Measurements from ENCODE around the gene ST3GAL4. TPM values are rescaled to one million over a fixed set of nuclear protein-coding genes. Genes with fewer than 3 reads are reported as not detected.
A peak's percentile ranks its signal among the peaks of the same experiment; 100 is the strongest.

The ST3GAL4 gene
- total RNA-seq, 1 experiment from 2014 or later = 54.0 TPM

GRCh38 chr11:126328444-126328843 is 27.0 kb upstream of the ST3GAL4 start:
- in situ Hi-C loops (cut with HindIII; ENCODE audit: low pct_unique_long_range_greater_than_20kb, low sequenced_read_pairs) = no loop called here
- DNase-seq (ENCODE audit: low read depth) = no peak

GRCh38 chr11:126328938-126329643 is 26.4 kb upstream of the ST3GAL4 start:
- in situ Hi-C loops (cut with HindIII; ENCODE audit: low pct_unique_long_range_greater_than_20kb, low sequenced_read_pairs) = no loop called here
- no peak for DNase-seq (ENCODE audit: low read depth)

- DNase-seq (ENCODE audit: low read depth) = no peak
- in situ Hi-C loops (cut with HindIII; ENCODE audit: low pct_unique_long_range_greater_than_20kb, low sequenced_read_pairs) = no loop called here
Measured at GRCh38 chr11:126329644-126330211, 25.8 kb upstream of the ST3GAL4 start.

GRCh38 chr11:126331286-126331685 is 24.2 kb upstream of the ST3GAL4 start:
- in situ Hi-C loops (cut with HindIII; ENCODE audit: low pct_unique_long_range_greater_than_20kb, low sequenced_read_pairs) = no loop called here

GRCh38 chr11:126332221-126332711 is 23.2 kb upstream of the ST3GAL4 start:
- in situ Hi-C loops (cut with HindIII; ENCODE audit: low pct_unique_long_range_greater_than_20kb, low sequenced_read_pairs) = no loop called here

More at GRCh38 chr11:126331286-126331685, 24.2 kb upstream of the ST3GAL4 start:
- DNase-seq (ENCODE audit: low read depth) = no peak

GRCh38 chr11:126333142-126333541 is 22.3 kb upstream of the ST3GAL4 start:
- no peak for DNase-seq (ENCODE audit: low read depth)
- in situ Hi-C loops (cut with HindIII; ENCODE audit: low pct_unique_long_range_greater_than_20kb, low sequenced_read_pairs) = no loop called here

More at GRCh38 chr11:126332221-126332711, 23.2 kb upstream of the ST3GAL4 start:
- DNase-seq (ENCODE audit: low read depth) = peak; percentile 45

- peak; percentile 58 for DNase-seq (ENCODE audit: low read depth)
- in situ Hi-C loops (cut with HindIII; ENCODE audit: low pct_unique_long_range_greater_than_20kb, low sequenced_read_pairs) = no loop called here
Measured at GRCh38 chr11:126334659-126335462, 20.6 kb upstream of the ST3GAL4 start.

GRCh38 chr11:126335463-126335760 is 20.1 kb upstream of the ST3GAL4 start:
- DNase-seq (ENCODE audit: low read depth) = no peak
- in situ Hi-C loops (cut with HindIII; ENCODE audit: low pct_unique_long_range_greater_than_20kb, low sequenced_read_pairs) = no loop called here

- DNase-seq (ENCODE audit: low read depth) = no peak
- in situ Hi-C loops (cut with HindIII; ENCODE audit: low pct_unique_long_range_greater_than_20kb, low sequenced_read_pairs) = no loop called here
Measured at GRCh38 chr11:126336138-126336541, 19.3 kb upstream of the ST3GAL4 start.

GRCh38 chr11:126336671-126337101 is 18.8 kb upstream of the ST3GAL4 start:
- in situ Hi-C loops (cut with HindIII; ENCODE audit: low pct_unique_long_range_greater_than_20kb, low sequenced_read_pairs) = no loop called here
- DNase-seq (ENCODE audit: low read depth) = no peak

GRCh38 chr11:126337126-126337473 is 18.4 kb upstream of the ST3GAL4 start:
- in situ Hi-C loops (cut with HindIII; ENCODE audit: low pct_unique_long_range_greater_than_20kb, low sequenced_read_pairs) = no loop called here
- DNase-seq (ENCODE audit: low read depth) = no peak

- no peak for DNase-seq (ENCODE audit: low read depth)
- in situ Hi-C loops (cut with HindIII; ENCODE audit: low pct_unique_long_range_greater_than_20kb, low sequenced_read_pairs) = no loop called here
Measured at GRCh38 chr11:126337474-126338241, 17.8 kb upstream of the ST3GAL4 start.

- in situ Hi-C loops (cut with HindIII; ENCODE audit: low pct_unique_long_range_greater_than_20kb, low sequenced_read_pairs) = no loop called here
- no peak for DNase-seq (ENCODE audit: low read depth)
Measured at GRCh38 chr11:126338346-126339055, 17.0 kb upstream of the ST3GAL4 start.

- in situ Hi-C loops (cut with HindIII; ENCODE audit: low pct_unique_long_range_greater_than_20kb, low sequenced_read_pairs) = no loop called here
- no peak for DNase-seq (ENCODE audit: low read depth)
Measured at GRCh38 chr11:126339073-126339862, 16.2 kb upstream of the ST3GAL4 start.

GRCh38 chr11:126339863-126340434 is 15.5 kb upstream of the ST3GAL4 start:
- in situ Hi-C loops (cut with HindIII; ENCODE audit: low pct_unique_long_range_greater_than_20kb, low sequenced_read_pairs) = no loop called here
- peak; percentile 81 for DNase-seq (ENCODE audit: low read depth)

- in situ Hi-C loops (cut with HindIII; ENCODE audit: low pct_unique_long_range_greater_than_20kb, low sequenced_read_pairs) = no loop called here
- no peak for DNase-seq (ENCODE audit: low read depth)
Measured at GRCh38 chr11:126340960-126341606, 14.4 kb upstream of the ST3GAL4 start.

Measured in Caki2 (cell line).